Measurements from ENCODE around the gene DRC3. TPM values are rescaled to one million over a fixed set of nuclear protein-coding genes. Genes with fewer than 3 reads are reported as not detected.

DRC3 gene
- 2.0 to 2.5 TPM (median 2.1 TPM) in 5 replicates for total RNA-seq (2022; extraction: Qiagen RNA extraction)

GRCh38 chr17:17972126-17972951 is at the start of gene DRC3, which contains the start of gene TOM1L2:
DRC3 (plus strand) TSS chr17:17972862; CDS start chr17:17977599, 4,737 bp downstream.
TOM1L2 (minus strand) TSS chr17:17972400; CDS start chr17:17972313, 87 bp downstream.

GRCh38 chr17:18038861-18039534 is 66.3 kb downstream of the DRC3 start, which contains the start of the genes ATPAF2 and GID4:
ATPAF2 (minus strand) TSS chr17:18039168; CDS start chr17:18039013, 155 bp downstream.
GID4 (plus strand) TSS chr17:18039408; CDS start chr17:18039465, 57 bp downstream.

Other genes with a start within 250 kb of the DRC3 start
- 65.8 to 78.1 TPM (median 72.9 TPM) in 5 replicates for gene SREBF1, start 135.9 kb upstream of the DRC3 start, total RNA-seq (2022; extraction: Qiagen RNA extraction)
- gene TOM1L2, start 462 bp upstream of the DRC3 start, total RNA-seq (2022; extraction: Qiagen RNA extraction), result 19.1 to 24.2 TPM (median 21.0 TPM) in 5 replicates
- gene ATPAF2, start 66.3 kb downstream of the DRC3 start, total RNA-seq (2022; extraction: Qiagen RNA extraction), result 23.0 to 29.4 TPM (median 28.1 TPM) in 5 replicates
- 9.2 to 11.4 TPM (median 10.9 TPM) in 5 replicates for gene GID4, start 66.5 kb downstream of the DRC3 start, total RNA-seq (2022; extraction: Qiagen RNA extraction)
- gene DRG2, start 115.1 kb downstream of the DRC3 start, total RNA-seq (2022; extraction: Qiagen RNA extraction), result 47.0 to 54.4 TPM (median 50.7 TPM) in 5 replicates
- 0.45 to 0.56 TPM (median 0.52 TPM) in 5 replicates for gene MYO15A, start 135.9 kb downstream of the DRC3 start, total RNA-seq (2022; extraction: Qiagen RNA extraction)
- 45.6 to 51.8 TPM (median 49.4 TPM) in 5 replicates for gene ALKBH5, start 211.0 kb downstream of the DRC3 start, total RNA-seq (2022; extraction: Qiagen RNA extraction)